CD14-positive monocyte (primary cell): ENCODE measurements around the gene SNX25. TPM values are rescaled to one million over a fixed set of nuclear protein-coding genes. Genes with fewer than 3 reads are reported as not detected.
A peak's percentile ranks its signal among the peaks of the same experiment; 100 is the strongest.

Source experiments
- DNase-seq, 3 donors: peaks; one replicate each; pipeline ENCODE4 v3.0.0-alpha.2; 2011 to 2022
- H2AFZ ChIP-seq: 2 replicates; pipeline ENCODE4 v1.6.0; 2012; ENCODE audit warnings: mild to moderate bottlenecking, low read depth, low read length, inconsistent platforms; ENCODE audit not compliant: insufficient read depth, poor library complexity, severe bottlenecking
- H3K27ac ChIP-seq, 2 donors: 1 replicate in 1 of 2; 2 replicates in 1 of 2; pipeline ENCODE4 v1.5.1; 2012 to 2013; ENCODE audit warnings: low read length in 2 of 2, control low read depth in 1 of 2, inconsistent platforms in 1 of 2, low read depth in 1 of 2, mild to moderate bottlenecking in 1 of 2
- H3K27me3 ChIP-seq, 2 donors: one replicate each; pipeline versions ENCODE4 v1.6.0 to v1.6.1; 2011 to 2013; ENCODE audit warnings: low read length in 2 of 2; ENCODE audit not compliant: control insufficient read depth in 2 of 2, insufficient read depth in 2 of 2
- H3K36me3 ChIP-seq, 2 donors: replicated peaks in 1 of 2; 1 replicate in 1 of 2; 2 replicates in 1 of 2; pipeline versions ENCODE4 v1.5.1 to v1.6.1; 2012 to 2013; ENCODE audit warnings: low read length in 2 of 2, control low read depth in 1 of 2, inconsistent platforms in 1 of 2, mild to moderate bottlenecking in 1 of 2; ENCODE audit not compliant: insufficient read depth in 2 of 2, control insufficient read depth in 1 of 2
- H3K4me1 ChIP-seq, 2 donors: 1 replicate in 1 of 2; 2 replicates in 1 of 2; pipeline versions ENCODE4 v1.5.1 to v1.6.1; 2012 to 2013; ENCODE audit warnings: low read length in 2 of 2, control low read depth in 1 of 2, inconsistent platforms in 1 of 2, mild to moderate bottlenecking in 1 of 2, moderate library complexity in 1 of 2; ENCODE audit not compliant: insufficient read depth in 2 of 2, control insufficient read depth in 1 of 2
- H3K4me2 ChIP-seq: replicated peaks from 2 replicates; pipeline ENCODE3; 2012; ENCODE audit warnings: low read length, moderate library complexity, mild to moderate bottlenecking; ENCODE audit not compliant: poor library complexity, severe bottlenecking; ENCODE audit errors: extremely low read depth
- H3K4me3 ChIP-seq, 3 experiments: fragments of 200-600 bp in 1 of 3; sonication (generic) in 1 of 3; replicated peaks in 1 of 3; 1 replicate in 2 of 3; 2 replicates in 1 of 3; pipeline ENCODE4 v1.5.1; 2011 to 2013; ENCODE audit warnings: low read length in 3 of 3, mild to moderate bottlenecking in 3 of 3, control low read depth in 2 of 3, low read depth in 2 of 3, inconsistent platforms in 1 of 3, moderate library complexity in 1 of 3
- H3K79me2 ChIP-seq: 2 replicates; pipeline ENCODE4 v1.6.0; 2012; ENCODE audit warnings: mild to moderate bottlenecking, control low read depth, inconsistent platforms, low read length, moderate library complexity; ENCODE audit not compliant: insufficient read depth
- H3K9ac ChIP-seq: 2 replicates; pipeline ENCODE4 v1.6.0; 2017; ENCODE audit warnings: low read length, mild to moderate bottlenecking; ENCODE audit not compliant: insufficient read depth, poor library complexity, severe bottlenecking
- H3K9me3 ChIP-seq, 2 donors: replicated peaks in 1 of 2; 1 replicate in 1 of 2; 2 replicates in 1 of 2; pipeline versions ENCODE4 v1.5.1 to v1.6.1; 2012 to 2013; ENCODE audit warnings: low read length in 2 of 2, control low read depth in 1 of 2; ENCODE audit not compliant: control insufficient read depth in 1 of 2, insufficient read depth in 1 of 2
- H4K20me1 ChIP-seq: 2 replicates; pipeline ENCODE4 v1.6.0; 2012; ENCODE audit warnings: mild to moderate bottlenecking, low read length, control low read depth, moderate library complexity; ENCODE audit not compliant: insufficient read depth
- H3K27ac Mint-ChIP-seq, 7 donors: one replicate each; pipeline ENCODE4 v1.8.0; 2020; ENCODE audit warnings: mild to moderate bottlenecking in 7 of 7, mixed read lengths in 7 of 7, moderate library complexity in 6 of 7, inconsistent platforms in 2 of 7
- H3K27me3 Mint-ChIP-seq, 3 donors: one replicate each; pipeline ENCODE4 v1.8.0; 2021 to 2022; ENCODE audit warnings: low read depth in 3 of 3, mild to moderate bottlenecking in 3 of 3, mixed read lengths in 3 of 3, moderate library complexity in 3 of 3, inconsistent platforms in 1 of 3
- H3K36me3 Mint-ChIP-seq, 2 donors: one replicate each; pipeline ENCODE4 v1.8.0; 2020; ENCODE audit warnings: mixed read lengths in 2 of 2, inconsistent platforms in 1 of 2, mild to moderate bottlenecking in 1 of 2
- H3K4me1 Mint-ChIP-seq: one replicate; pipeline ENCODE4 v1.8.0; 2020; ENCODE audit warnings: mild to moderate bottlenecking, mixed read lengths
- H3K4me3 Mint-ChIP-seq, 2 donors: one replicate each; pipeline ENCODE4 v1.8.0; 2020; ENCODE audit warnings: mild to moderate bottlenecking in 2 of 2, mixed read lengths in 2 of 2, moderate library complexity in 1 of 2
- H3K9me3 Mint-ChIP-seq, 7 donors: one replicate each; pipeline ENCODE4 v1.8.0; 2020 to 2022; ENCODE audit warnings: mixed read lengths in 7 of 7, mild to moderate bottlenecking in 6 of 7, moderate library complexity in 6 of 7, inconsistent platforms in 2 of 7
- WGBS: methylation state at CpG from one replicate; pipeline ENCODE4 v1.1.5; 2013; ENCODE audit warnings: missing lambda C conversion rate; ENCODE audit not compliant: insufficient coverage; 5-methylcytosine and 5-hydroxymethylcytosine counted together
- intact Hi-C, 2 donors: fragments of 100-400 bp; cut with micrococcal nuclease; formaldehyde crosslinking; loops; one replicate each; pipeline versions ENCODE4 v1.15.0 to v1.15.1; 2023
- polyA plus RNA-seq, 3 donors: library from polyadenylated mRNA; depleted of rRNA in 1 of 3; unstranded in 2 of 3; stranded (reverse) in 1 of 3; fragments of 300-500 nt in 2 of 3; fragments of >200 nt in 1 of 3; fragmentation: Illumina TruSeq in 2 of 3; gene quantifications; 1 replicate in 2 of 3; 2 replicates in 1 of 3; pipeline ENCODE4 v1.2.3, GENCODE V29; 2012 to 2021
- TF ChIP-seq, protein P1 (sequence below): fragments of 200-600 bp; IDR thresholded peaks from one replicate; pipeline ENCODE4 v1.8.0; 2022; ENCODE audit warnings: antibody characterized with exemption, mild to moderate bottlenecking

Gene SNX25
- polyA plus RNA-seq, 3 donors, result 0.31 to 0.40 (median 0.36) TPM

DNA sequence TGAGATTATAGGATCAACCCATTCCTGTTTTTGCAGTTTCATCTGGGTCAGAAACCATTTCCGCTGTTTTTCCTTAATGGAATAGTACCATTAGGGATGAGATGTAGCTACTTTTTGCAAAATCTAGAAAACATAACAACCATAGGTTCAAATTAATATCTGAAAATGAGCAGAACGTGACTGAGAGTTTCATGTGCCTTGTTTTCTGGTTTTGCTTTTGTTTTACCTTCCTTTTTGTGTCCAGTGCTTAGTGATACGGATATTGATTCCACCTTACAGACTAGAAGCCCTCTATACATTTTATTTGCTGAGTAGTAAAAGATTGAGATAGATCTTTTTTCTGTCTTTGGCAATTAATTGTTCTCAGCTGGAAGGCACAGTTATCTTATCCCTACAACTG, 46.5 kb downstream of the SNX25 start:
- H3K27me3 Mint-ChIP-seq, result peaks cover 5 to 19% (median 18%) of the 10 kb centered on the region in 3 donors
- H2AFZ ChIP-seq, result peak overlapping the region; percentile 36
- H3K27ac ChIP-seq, result no peak overlapping the region
- intact Hi-C loops, result no loop called here
- no peaks in the 10 kb centered on the region for H3K4me1 ChIP-seq
- WGBS, result no CpG with 5 or more reads among the region's 3 CpGs
- H3K4me1 Mint-ChIP-seq, result no peaks in the 10 kb centered on the region
- H3K9me3 Mint-ChIP-seq, result no peaks in the 10 kb centered on the region
- no peak overlapping the region for H3K9ac ChIP-seq
- H3K36me3 ChIP-seq, result no peaks in the 10 kb centered on the region
- no peaks in the 10 kb centered on the region for H3K27me3 ChIP-seq
- DNase-seq, result no peak
- no peaks in the 10 kb centered on the region for H3K36me3 Mint-ChIP-seq
- H3K4me3 ChIP-seq, result peak overlapping the region in 2 of 3 experiments; percentile 10 to 44
- H3K27ac Mint-ChIP-seq, result no peak overlapping the region
- H4K20me1 ChIP-seq, result no peaks in the 10 kb centered on the region
- H3K79me2 ChIP-seq, result no peaks in the 10 kb centered on the region
- H3K4me2 ChIP-seq, result peak overlapping the region; percentile 50
- peak overlapping the region; percentile 20 to 76 for H3K4me3 Mint-ChIP-seq
- no peaks in the 10 kb centered on the region for H3K9me3 ChIP-seq
- TF ChIP-seq, protein P1, sequence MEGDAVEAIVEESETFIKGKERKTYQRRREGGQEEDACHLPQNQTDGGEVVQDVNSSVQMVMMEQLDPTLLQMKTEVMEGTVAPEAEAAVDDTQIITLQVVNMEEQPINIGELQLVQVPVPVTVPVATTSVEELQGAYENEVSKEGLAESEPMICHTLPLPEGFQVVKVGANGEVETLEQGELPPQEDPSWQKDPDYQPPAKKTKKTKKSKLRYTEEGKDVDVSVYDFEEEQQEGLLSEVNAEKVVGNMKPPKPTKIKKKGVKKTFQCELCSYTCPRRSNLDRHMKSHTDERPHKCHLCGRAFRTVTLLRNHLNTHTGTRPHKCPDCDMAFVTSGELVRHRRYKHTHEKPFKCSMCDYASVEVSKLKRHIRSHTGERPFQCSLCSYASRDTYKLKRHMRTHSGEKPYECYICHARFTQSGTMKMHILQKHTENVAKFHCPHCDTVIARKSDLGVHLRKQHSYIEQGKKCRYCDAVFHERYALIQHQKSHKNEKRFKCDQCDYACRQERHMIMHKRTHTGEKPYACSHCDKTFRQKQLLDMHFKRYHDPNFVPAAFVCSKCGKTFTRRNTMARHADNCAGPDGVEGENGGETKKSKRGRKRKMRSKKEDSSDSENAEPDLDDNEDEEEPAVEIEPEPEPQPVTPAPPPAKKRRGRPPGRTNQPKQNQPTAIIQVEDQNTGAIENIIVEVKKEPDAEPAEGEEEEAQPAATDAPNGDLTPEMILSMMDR, result no peak

DNA sequence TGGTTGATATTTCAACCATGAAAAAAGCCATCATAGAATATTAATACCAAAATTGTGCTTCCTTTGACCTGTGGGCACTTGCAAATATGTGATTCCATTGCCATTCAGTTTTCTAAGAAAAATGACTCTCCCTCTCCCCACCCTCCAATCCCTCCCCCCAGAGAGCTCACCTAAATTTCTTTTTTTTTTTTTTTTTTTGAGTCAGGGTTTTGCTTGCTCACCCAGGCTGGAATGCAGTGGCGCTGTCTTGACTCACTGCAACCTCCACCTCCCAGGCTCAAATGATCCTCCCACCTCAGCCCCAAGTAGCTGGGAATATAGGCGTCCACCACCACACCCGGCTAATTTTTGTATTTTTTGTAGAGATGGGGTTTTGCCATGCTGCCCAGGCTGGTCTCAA, 47.0 kb downstream of the SNX25 start:
- TF ChIP-seq, protein P1, result no peak
- H3K36me3 ChIP-seq, result no peaks in the 10 kb centered on the region
- Mint-ChIP-seq H3K27ac (no peak overlapping the region), H3K4me3 (peak overlapping the region in 1 of 2 donors; percentile 11), H3K36me3 (no peaks in the 10 kb centered on the region), H3K4me1 (no peaks in the 10 kb centered on the region), H3K9me3 (no peaks in the 10 kb centered on the region), H3K27me3 (peaks cover 5 to 22% (median 19%) of the 10 kb centered on the region in 3 donors)
- H2AFZ ChIP-seq, result no peak overlapping the region
- peak overlapping the region; percentile 50 for H3K4me2 ChIP-seq
- no peaks in the 10 kb centered on the region for H3K79me2 ChIP-seq
- no peaks in the 10 kb centered on the region for H4K20me1 ChIP-seq
- H3K27ac ChIP-seq, result no peak overlapping the region
- H3K9ac ChIP-seq, result no peak overlapping the region
- H3K4me1 ChIP-seq, result no peaks in the 10 kb centered on the region
- no CpG with 5 or more reads among the region's 3 CpGs for WGBS
- no peaks in the 10 kb centered on the region for H3K27me3 ChIP-seq
- H3K9me3 ChIP-seq, result no peaks in the 10 kb centered on the region
- intact Hi-C loops, result no loop called here
- no peak overlapping the region for H3K4me3 ChIP-seq
- no peak for DNase-seq
